ENCODE measurements around the gene PTOV1. TPM values are rescaled to one million over a fixed set of nuclear protein-coding genes. Genes with fewer than 3 reads are reported as not detected.

Gene PTOV1
- total and polyA plus RNA-seq, 2 of the 8 experiments (the other 6 are each of a cell fraction or from before 2014, with no cell fraction given): 147 to 251 TPM

DNA sequence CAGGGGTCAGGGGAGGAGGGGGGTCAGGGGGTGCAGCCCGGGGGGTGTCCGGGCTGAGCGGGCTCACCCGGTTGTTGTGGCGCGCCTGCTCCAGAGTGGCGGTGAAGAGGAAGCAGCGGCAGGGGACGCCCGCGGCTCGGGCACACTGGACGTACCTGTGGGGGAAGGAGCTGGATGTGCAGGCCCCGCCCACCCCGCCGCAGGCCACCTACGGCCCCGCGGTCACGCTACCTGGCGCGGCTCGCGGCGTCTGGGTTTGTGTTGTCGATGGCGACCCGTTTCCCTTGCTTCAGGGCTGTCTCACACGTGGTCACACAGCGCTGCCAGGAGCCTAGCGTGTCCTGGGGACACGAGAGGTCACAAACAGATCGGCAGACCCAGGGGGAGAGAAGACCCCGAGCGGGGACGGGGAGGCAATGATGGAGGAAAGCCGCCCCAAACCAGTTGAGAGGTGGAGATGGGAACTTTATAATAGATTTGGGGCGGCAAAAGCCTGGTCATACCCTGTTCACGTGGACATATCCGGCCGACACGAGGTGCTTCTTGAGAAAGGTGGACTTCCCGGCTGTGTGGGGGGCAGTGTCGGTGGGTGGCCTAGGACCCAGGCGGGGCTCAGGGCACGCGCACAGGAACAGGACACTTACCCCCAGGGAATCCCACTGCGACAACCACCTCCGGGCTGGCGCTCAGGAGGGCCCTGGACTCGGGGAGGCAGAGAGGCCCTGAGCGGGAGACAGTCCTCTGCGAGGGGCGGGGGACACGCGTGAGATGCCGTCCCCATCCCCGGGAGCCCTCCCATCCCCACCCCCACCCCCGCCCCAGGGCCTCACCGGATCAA, 10.8 kb downstream of the PTOV1 start (continued):
- TF ChIP-seq CHD7 (IDR thresholded peaks at IDR 0.05; ENCODE audit: insufficient replicate concordance, low read length) (no peak), NANOG (IDR thresholded peaks at IDR 0.05; ENCODE audit: insufficient read depth, low read depth, low read length, poor library complexity, severe bottlenecking) (no peak), ZNF274 (IDR thresholded peaks at IDR 0.05; ENCODE audit: borderline replicate concordance, extremely low read depth, low read length) (no peak), CEBPB (IDR thresholded peaks at IDR 0.05; ENCODE audit: low read depth, low read length) (no peak), JUND (IDR thresholded peaks at IDR 0.05; ENCODE audit: low read length) (no peak), BACH1 (IDR thresholded peaks at IDR 0.05; ENCODE audit: low read length) (no peak), SUZ12 (IDR thresholded peaks at IDR 0.05; ENCODE audit: low read length) (no peak), USF2 (IDR thresholded peaks at IDR 0.05; ENCODE audit: low read length) (no peak), SIX5 (IDR thresholded peaks at IDR 0.05; ENCODE audit: low read depth, low read length) (no peak)

All from H1 (cell line).